Brain microvascular endothelial cell (primary cell): ENCODE measurements around the gene PEA15.

Experiments
- DNase-seq: peaks from one replicate; pipeline ENCODE4 v3.0.0-alpha.2; 2020
- H3K27ac ChIP-seq: fragments of 250-450 bp; sonication (Bioruptor Pico); 2 replicates; pipeline ENCODE4 v1.5.1; 2020; ENCODE audit warnings: mild to moderate bottlenecking, moderate library complexity
- H3K27me3 ChIP-seq: fragments of 250-450 bp; sonication (Bioruptor Pico); replicated peaks from 2 replicates; pipeline ENCODE4 v1.5.1; 2020; ENCODE audit warnings: mild to moderate bottlenecking
- H3K36me3 ChIP-seq: fragments of 250-450 bp; sonication (Bioruptor Pico); replicated peaks from 2 replicates; pipeline ENCODE4 v1.5.1; 2020; ENCODE audit warnings: mild to moderate bottlenecking
- H3K4me3 ChIP-seq: 2 replicates; pipeline ENCODE4 v1.5.1; 2011; ENCODE audit warnings: low read depth, mild to moderate bottlenecking, control low read depth, low read length, moderate library complexity
- in situ Hi-C: cut with HindIII; loops from 2 replicates; pipeline ENCODE4 v1.10.0; 2017; ENCODE audit warnings: low sequenced_read_pairs, low pct_ligation_motif_present
- TF ChIP-seq, protein P1 (sequence below): IDR thresholded peaks from 2 replicates; pipeline ENCODE4 v1.5.1; 2011; ENCODE audit warnings: low read depth, mild to moderate bottlenecking, moderate library complexity, low read length, control low read depth, inconsistent platforms; ENCODE audit errors: missing control alignments

The PEA15 gene

DNA sequence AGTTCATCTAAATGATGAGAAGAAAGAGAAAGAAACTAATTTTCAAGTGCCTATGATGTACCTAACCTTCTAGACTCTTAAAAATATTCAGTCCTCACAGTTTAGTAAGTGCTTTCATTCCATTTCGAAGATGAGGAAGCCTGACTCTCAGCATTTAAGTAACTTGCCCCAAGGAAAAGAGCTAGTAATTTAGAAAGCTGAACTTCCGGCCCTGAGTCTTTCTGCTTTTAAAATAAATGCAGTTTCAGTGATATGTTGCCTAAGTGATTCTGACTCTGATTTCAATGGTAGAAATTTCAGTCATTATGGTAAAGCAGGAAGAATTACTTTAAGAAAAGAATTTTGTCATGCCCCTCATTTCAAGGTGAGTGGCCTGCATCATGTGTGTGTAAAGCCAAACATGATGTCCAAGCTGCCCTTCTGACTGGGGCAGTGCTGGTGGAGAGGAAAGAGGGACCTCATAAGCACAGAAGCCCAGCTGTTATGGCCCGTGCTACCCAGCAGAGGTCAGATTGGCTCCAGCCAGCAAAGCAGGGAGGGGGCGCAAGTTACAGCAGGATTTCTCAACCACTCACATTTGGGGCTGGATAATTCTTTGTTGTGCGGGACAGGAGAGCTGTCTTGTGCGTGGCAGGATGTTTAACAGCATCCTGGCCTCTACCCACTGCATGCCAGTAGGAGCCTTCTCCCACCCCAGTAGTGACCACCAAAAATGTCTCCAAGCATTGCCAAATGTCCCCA is 43.0 kb upstream of the PEA15 start:
- TF ChIP-seq, protein P1, sequence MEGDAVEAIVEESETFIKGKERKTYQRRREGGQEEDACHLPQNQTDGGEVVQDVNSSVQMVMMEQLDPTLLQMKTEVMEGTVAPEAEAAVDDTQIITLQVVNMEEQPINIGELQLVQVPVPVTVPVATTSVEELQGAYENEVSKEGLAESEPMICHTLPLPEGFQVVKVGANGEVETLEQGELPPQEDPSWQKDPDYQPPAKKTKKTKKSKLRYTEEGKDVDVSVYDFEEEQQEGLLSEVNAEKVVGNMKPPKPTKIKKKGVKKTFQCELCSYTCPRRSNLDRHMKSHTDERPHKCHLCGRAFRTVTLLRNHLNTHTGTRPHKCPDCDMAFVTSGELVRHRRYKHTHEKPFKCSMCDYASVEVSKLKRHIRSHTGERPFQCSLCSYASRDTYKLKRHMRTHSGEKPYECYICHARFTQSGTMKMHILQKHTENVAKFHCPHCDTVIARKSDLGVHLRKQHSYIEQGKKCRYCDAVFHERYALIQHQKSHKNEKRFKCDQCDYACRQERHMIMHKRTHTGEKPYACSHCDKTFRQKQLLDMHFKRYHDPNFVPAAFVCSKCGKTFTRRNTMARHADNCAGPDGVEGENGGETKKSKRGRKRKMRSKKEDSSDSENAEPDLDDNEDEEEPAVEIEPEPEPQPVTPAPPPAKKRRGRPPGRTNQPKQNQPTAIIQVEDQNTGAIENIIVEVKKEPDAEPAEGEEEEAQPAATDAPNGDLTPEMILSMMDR, result peak; percentile 70
- Histone ChIP-seq H3K27me3 (no peaks in the 10 kb centered on the region), H3K27ac (no peak overlapping the region), H3K4me3 (no peak overlapping the region), H3K36me3 (no peaks in the 10 kb centered on the region)
- in situ Hi-C loops, result no loop called here
- DNase-seq, result peak; percentile 17

DNA sequence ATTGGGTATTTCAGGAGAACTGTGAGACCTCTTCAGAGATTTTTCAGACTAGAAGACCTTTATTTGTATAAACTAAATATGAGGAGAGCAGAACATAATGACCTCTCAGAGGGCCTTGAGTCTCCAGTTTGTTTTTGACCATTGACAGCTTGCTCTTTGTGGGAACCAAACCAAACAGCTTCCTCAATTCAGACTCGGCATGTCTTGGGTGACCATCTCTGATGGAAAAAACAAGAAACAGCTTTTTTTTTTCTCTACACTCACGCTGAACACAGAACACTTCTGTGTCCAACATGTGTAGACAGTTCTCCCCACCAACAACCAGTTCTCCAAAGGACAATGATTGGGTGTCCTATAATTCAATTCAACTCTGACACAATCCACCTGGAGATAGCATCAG is 42.3 kb upstream of the PEA15 start:
- Histone ChIP-seq H3K27ac (no peak overlapping the region), H3K27me3 (no peaks in the 10 kb centered on the region), H3K36me3 (no peaks in the 10 kb centered on the region), H3K4me3 (no peak overlapping the region)
- DNase-seq, result no peak
- TF ChIP-seq, protein P1, result no peak
- in situ Hi-C loops, result no loop called here

DNA sequence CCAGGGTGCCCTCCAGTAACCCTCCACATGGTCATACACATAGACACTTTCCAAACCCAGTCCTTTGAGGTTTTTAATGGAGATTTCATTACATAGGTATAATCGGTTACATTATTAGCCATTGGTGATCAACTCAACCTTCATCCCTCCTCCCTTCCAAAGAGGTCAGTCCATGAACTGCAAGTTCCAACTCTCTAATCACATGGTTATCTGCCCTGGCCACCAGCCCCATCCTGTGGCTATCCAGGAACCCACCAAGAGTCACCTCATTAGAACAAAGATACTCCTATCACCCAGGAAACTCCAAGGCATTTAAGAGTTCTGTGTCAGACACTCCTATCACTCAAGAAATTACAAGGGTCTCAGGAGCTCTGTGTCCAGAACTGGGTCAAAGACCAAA is 41.6 kb upstream of the PEA15 start:
- Histone ChIP-seq H3K27me3 (no peaks in the 10 kb centered on the region), H3K4me3 (no peak overlapping the region), H3K36me3 (no peaks in the 10 kb centered on the region), H3K27ac (no peak overlapping the region)
- TF ChIP-seq, protein P1, result no peak
- in situ Hi-C loops, result no loop called here
- DNase-seq, result no peak

DNA sequence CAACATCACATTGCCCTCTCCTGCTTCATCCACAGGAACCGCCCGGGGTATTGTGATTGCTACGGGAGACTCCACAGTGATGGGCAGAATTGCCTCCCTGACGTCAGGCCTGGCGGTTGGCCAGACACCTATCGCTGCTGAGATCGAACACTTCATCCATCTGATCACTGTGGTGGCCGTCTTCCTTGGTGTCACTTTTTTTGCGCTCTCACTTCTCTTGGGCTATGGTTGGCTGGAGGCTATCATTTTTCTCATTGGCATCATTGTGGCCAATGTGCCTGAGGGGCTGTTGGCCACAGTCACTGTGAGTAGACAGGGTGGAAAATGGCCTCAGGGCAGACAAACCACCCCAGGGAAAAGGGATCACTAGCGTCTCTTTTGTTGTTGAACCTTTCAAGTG is 41.1 kb upstream of the PEA15 start:
- Histone ChIP-seq H3K36me3 (no peaks in the 10 kb centered on the region), H3K27ac (no peak overlapping the region), H3K27me3 (no peaks in the 10 kb centered on the region), H3K4me3 (no peak overlapping the region)
- DNase-seq, result no peak
- in situ Hi-C loops, result no loop called here
- TF ChIP-seq, protein P1, result no peak

DNA sequence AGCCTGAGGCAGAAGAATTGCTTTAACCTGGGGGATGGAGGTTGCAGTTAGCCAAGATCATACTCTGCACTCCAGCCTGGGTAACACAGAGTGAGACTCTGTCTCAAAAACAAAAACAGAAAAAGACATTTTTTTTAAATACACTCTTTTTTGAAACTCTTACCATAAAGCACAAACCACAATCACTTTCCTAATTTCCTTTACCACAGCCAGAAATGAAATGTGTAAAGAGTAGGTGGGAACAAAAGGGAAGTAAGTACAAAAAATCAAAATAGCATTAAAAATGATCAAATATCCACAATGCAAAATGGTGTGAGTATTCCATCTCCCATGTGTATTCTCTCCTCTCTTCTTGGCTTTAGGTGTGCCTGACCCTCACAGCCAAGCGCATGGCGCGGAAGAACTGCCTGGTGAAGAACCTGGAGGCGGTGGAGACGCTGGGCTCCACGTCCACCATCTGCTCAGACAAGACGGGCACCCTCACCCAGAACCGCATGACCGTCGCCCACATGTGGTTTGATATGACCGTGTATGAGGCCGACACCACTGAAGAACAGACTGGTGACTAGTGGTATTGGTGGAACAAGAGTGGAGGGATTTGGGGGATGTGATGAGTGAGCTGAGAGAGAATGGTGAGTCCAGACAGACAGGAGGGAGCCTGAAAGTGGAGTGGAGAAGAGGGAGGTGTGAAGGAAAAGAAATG is 38.9 kb upstream of the PEA15 start:
- no peak for DNase-seq
- H3K36me3 ChIP-seq, result no peaks in the 10 kb centered on the region
- TF ChIP-seq, protein P1, result no peak
- no peak overlapping the region for H3K27ac ChIP-seq
- in situ Hi-C loops, result no loop called here
- H3K27me3 ChIP-seq, result no peaks in the 10 kb centered on the region
- H3K4me3 ChIP-seq, result no peak overlapping the region
